Prostate gland (tissue), 2 donors: Measurements from ENCODE around the gene DNAJB9.

Experiments
- CTCF ChIP-seq, 4 experiments: fragments of 200-600 bp in 2 of 4; fragments of 450-650 bp in 2 of 4; sonication (generic) in 2 of 4; IDR thresholded peaks; 1 replicate in 3 of 4; 2 replicates in 1 of 4; pipeline ENCODE4 v1.5.1; 2016 to 2019; ENCODE audit warnings: antibody characterized with exemption in 4 of 4, mild to moderate bottlenecking in 2 of 4, moderate library complexity in 2 of 4
- POLR2A ChIP-seq: fragments of 450-650 bp; IDR thresholded peaks from one replicate; pipeline ENCODE4 v1.6.1; 2016; ENCODE audit warnings: antibody characterized with exemption, mild to moderate bottlenecking

DNA sequence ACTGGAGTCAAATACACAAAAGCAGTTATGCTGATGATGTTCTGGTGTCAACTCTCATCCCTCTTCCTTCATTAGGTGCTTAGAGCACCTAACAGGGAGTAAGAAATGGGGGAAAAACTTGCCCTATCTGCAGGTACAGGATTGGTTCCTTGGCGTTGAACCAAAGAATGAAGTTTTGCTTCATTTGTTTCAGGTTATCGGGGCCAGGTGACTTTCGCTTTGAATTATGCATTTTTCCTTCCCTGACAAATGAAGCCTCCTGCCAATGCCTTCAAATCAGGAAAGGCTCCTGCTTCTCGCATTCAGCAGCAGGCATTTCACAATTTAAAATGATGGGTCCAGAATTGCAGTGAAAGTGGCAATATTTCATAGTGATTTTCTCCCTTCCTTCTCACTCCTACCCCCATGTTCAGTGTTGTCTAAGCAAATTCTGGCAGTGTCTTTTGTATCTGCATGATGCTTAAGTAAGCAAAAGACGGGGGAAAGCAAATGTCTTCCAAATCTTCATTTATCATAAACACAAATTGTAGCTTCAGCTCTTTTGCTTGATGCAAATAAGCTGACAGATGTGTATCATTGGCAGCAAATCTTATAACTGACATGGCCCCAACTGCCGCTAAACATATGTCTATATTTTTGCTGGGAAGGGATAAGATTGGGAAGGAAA is 29.4 kb downstream of the DNAJB9 start:
- TF ChIP-seq CTCF (IDR thresholded peaks at IDR 0.05) (no peak), POLR2A (no peak)
